Measurements from ENCODE around the gene IFIH1.

The IFIH1 gene

GRCh38 chr2:162256591-162256991 is 61.9 kb downstream of the IFIH1 start:
- no peak for DNase-seq

- no peak for DNase-seq
These were observed 64.1 kb downstream of the IFIH1 start for GRCh38 chr2:162254236-162254871.

DNA sequence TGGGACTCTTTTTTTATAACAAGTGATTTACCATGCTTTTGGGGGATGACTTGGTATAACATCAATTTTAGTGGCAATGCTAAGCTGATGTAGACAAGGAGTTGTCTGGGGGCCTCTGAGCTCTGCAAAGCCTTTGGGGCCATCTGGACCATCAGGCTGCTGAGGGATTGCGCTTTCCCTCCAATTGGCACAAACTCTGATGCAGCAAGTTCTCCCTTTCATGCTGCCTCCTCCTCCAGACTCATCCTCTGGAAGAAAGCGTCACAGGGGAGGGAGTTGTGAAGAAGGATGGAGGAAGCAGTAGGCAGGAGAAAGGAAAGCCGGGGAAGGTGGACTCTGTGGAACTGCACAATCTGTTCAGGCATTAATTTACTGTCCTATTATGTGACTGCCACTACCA is 65.0 kb downstream of the IFIH1 start:
- no peak for DNase-seq

DNA sequence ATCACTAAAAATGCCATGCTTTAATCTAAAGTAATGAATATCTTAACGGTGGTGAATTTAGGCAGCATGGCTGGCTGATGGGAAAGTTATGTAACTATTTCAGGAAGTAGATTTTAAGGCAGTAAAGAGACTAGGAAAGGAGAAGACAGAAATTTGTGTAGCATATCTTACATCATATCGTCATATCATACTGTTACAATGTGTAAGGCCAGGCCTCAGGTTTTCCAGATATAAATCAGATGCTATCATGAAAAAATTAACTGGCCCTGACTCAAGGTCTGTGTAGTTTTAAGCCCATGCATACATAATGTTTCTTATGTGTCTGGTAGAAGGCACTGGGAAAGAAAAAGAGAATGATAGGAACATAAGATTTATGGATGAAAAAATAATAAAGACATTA is 66.3 kb downstream of the IFIH1 start:
- no peak for DNase-seq

- DNase-seq, result no peak
These were observed 72.7 kb downstream of the IFIH1 start for GRCh38 chr2:162245781-162246180.

DNA sequence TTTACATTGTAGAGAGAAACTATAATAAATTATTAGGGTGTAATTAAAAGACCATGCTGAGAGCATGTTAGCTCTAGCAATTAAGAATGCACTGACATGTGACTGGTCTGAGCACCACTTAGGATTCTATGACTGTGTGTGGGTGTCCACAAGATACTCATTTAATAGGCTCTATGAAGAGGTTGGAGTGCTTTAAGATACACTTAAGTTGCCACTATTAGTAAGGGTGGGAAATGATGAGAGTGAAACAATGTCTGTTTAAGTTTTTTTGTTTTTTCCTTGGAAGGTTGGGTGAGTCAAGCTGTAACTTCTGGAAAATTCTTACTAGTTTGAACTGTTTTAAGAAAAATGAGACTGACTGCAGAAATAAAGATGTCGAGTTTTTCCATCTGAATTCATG is 73.4 kb downstream of the IFIH1 start:
- no peak for DNase-seq

DNA sequence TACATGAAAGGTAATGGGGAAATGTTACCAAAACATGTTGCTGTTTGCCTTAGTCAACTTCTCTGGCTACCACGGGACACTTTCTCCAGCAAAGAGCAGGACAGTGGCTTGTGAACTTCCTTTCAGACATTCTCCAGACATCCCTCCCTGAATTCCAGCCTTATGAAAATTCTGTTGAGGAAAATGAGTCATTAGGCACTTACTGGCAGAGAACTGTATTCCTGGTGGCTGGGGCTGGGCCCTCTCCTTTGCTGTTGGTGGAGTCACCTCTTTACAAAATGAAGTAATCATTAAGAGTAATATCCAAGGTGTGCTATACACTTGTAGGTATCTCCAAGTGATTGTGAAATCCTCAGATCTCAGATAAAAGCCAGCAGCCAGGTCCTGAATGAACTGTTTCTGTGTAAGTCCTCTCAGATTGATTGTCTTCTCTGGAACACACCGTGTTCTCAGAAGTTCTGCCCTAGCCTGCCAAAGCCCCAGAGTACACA is 73.9 kb downstream of the IFIH1 start:
- no peak for DNase-seq

DNA sequence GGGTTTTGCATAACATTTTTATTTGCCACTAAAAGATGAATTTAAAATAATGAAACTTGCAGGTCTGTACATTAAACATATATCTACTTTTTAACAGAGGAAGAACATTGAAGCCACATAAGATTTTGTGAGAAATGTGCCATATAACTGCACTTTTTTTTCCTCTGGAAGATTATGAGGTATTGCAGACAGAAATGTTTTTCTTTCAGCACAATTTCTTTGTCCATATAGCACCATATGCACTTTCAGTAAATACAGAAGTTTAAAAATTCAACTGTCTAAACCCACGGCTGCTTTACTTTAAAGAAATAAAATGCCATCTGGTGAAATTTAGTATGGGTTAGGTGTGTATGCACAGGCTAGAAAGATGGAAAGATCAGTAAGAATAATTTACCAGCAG is 74.8 kb downstream of the IFIH1 start:
- no peak for DNase-seq

DNA sequence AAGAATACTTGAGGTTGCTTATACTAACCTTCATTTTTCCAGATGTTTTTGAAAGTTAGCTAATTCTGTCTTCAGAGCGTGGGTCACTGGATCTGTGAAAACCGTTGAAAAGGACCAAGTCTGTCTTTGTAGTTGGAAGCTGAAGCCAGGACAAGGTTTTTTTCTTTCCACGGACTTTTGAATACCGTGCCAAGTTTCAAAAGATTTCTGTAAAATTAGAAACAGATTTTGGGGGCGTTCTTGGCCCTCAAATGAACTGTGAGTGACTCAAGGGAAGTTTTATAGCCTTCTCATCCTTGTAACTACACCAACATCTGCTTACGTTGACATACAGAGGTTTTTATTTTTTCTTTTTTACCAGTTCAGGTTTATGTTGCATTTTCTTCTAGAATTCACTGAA is 75.2 kb downstream of the IFIH1 start, which contains the start of gene FAP:
Gene FAP (minus strand): TSS at position 152 of the 400 bp plus-strand sequence. CDS start 118 bp downstream, at position 34.
- no peak for DNase-seq

DNA sequence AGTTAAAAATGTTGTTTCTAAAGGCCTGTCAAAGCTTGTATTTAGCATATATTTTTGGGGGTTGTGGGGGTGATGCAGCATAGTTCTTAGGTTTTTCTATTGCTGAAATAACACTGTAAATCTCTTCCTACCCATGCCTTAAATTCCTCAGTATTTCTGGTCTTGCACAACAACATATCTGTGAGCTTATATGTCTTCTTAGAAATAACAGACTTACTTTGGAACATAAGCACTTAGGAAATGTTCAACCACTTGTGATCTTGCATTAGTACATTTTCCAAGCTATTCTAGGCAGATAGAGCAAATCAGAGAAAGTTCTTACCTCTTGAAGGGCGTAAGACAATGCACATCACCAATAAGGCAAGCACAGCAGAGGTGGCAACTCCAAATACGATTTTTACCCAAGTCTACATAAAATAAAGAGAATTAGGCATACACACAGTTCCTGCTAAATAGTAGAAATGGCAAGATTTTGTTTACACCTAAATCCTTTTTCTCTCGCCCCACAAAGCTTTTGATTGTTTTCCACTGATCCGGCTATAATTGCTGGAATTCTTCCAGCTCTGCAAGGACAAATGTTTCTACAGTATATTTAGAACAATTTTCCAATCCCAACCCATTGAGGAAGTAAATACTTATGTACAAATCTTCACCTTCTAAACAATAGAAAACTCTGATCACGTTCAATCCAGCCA is 75.8 kb downstream of the IFIH1 start:
- DNase-seq, result no peak

GRCh38 chr2:162241571-162241970 is 76.9 kb downstream of the IFIH1 start:
- DNase-seq, result no peak

- no peak for DNase-seq
These were observed 83.6 kb downstream of the IFIH1 start for GRCh38 chr2:162234620-162235462.

- no peak for DNase-seq
These were observed 85.3 kb downstream of the IFIH1 start for GRCh38 chr2:162233197-162233596.

GRCh38 chr2:162232671-162233070 is 85.8 kb downstream of the IFIH1 start:
- no peak for DNase-seq

- no peak for DNase-seq
These were observed 86.5 kb downstream of the IFIH1 start for GRCh38 chr2:162232027-162232426.

- no peak for DNase-seq
These were observed 87.7 kb downstream of the IFIH1 start for GRCh38 chr2:162230761-162231160.

DNA sequence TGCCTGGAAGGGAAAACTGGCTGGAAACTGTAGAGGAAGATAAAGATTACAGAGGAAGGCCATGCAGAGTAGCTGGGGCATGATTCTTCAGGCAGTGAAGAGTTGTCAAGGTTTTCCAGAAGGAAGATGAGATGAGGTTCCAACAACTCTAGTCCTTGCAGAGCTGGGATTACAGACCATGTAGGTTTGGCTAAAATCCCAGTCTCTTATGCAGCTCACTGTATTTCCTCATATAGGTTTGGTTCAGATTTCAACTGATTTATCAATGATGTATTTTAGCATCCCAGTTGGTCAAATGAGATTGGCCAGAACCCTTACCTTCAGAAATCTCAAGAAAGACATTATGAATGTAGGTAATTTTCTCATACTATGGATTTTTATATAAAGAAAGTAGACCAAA is 91.6 kb downstream of the IFIH1 start:
- DNase-seq, result no peak

- DNase-seq, result no peak
These were observed 97.4 kb downstream of the IFIH1 start for GRCh38 chr2:162221064-162221463.

DNA sequence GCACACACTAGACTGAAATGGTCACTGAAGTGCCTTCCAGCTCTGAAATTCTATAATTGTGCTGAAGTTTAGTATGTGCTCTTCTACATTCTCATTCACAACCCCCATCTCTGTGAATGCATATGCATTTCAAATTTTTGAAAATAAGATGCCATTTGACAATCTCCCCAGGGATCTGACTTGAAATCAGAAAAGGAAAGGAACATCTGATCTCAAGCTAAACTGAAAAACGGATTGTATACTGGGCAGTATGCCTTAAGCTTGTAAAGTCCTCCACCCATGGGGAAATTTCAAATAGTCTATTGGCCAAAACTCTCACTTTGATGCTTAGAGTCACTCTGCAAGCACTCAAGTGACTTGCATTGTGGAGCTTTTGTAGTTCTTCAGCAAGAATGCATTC is 98.1 kb downstream of the IFIH1 start:
- no peak for DNase-seq

- no peak for DNase-seq
These were observed 99.1 kb downstream of the IFIH1 start for GRCh38 chr2:162219426-162219825.

GRCh38 chr2:162217598-162217997 is 100.9 kb downstream of the IFIH1 start:
- no peak for DNase-seq

Data from NCI-H187 treated with DMSO at 0.1 percent for 48 hours (cell line).